H9 (cell line): ENCODE data around the gene CNGA2. TPM values are rescaled to one million over a fixed set of nuclear protein-coding genes. Genes with fewer than 3 reads are reported as not detected.

Experiments
- DNase-seq: peaks from one replicate; pipeline ENCODE4 v3.0.0-alpha.2; 2017
- H2AFZ ChIP-seq: one replicate; pipeline ENCODE4 v1.6.1; 2013; ENCODE audit warnings: mild to moderate bottlenecking, low read length, control low read depth, moderate library complexity
- H2AK5ac ChIP-seq: 2 replicates; pipeline ENCODE4 v1.6.1; 2013; ENCODE audit warnings: low read length, control low read depth, mixed read lengths; ENCODE audit not compliant: insufficient read length
- H2BK120ac ChIP-seq: one replicate; pipeline ENCODE4 v1.6.1; 2013; ENCODE audit warnings: low read depth, mild to moderate bottlenecking, low read length, control low read depth, inconsistent platforms; ENCODE audit not compliant: poor library complexity, severe bottlenecking
- H2BK12ac ChIP-seq: 2 replicates; pipeline ENCODE4 v1.6.1; 2013; ENCODE audit warnings: low read length, control low read depth, mixed read lengths, low read depth; ENCODE audit not compliant: insufficient read length
- H2BK15ac ChIP-seq: 2 replicates; pipeline ENCODE4 v1.6.1; 2013; ENCODE audit warnings: low read depth, low read length, control low read depth
- H2BK20ac ChIP-seq: one replicate; pipeline ENCODE4 v1.6.1; 2013; ENCODE audit warnings: low read depth, mild to moderate bottlenecking, low read length, control low read depth, inconsistent platforms; ENCODE audit not compliant: poor library complexity, severe bottlenecking
- H2BK5ac ChIP-seq: 2 replicates; pipeline ENCODE4 v1.6.1; 2013; ENCODE audit warnings: low read length, control low read depth, mixed read lengths; ENCODE audit not compliant: insufficient read length
- H3K14ac ChIP-seq: 2 replicates; pipeline ENCODE4 v1.6.1; 2013; ENCODE audit warnings: low read length, control low read depth; ENCODE audit not compliant: insufficient read depth
- H3K18ac ChIP-seq: 2 replicates; pipeline ENCODE4 v1.6.1; 2013; ENCODE audit warnings: low read depth, mild to moderate bottlenecking, mixed read lengths, low read length, control low read depth; ENCODE audit not compliant: insufficient read length
- H3K23ac ChIP-seq: 2 replicates; pipeline ENCODE4 v1.6.1; 2013; ENCODE audit warnings: low read length, control low read depth, mixed read lengths, low read depth; ENCODE audit not compliant: insufficient read length
- H3K23me2 ChIP-seq: 2 replicates; pipeline ENCODE4 v1.6.1; 2013; ENCODE audit warnings: low read depth, mild to moderate bottlenecking, mixed read lengths, low read length, control low read depth; ENCODE audit not compliant: insufficient read length, poor library complexity, severe bottlenecking
- H3K27ac ChIP-seq: 2 replicates; pipeline ENCODE4 v1.5.1; 2013; ENCODE audit warnings: low read length, control low read depth, mixed read lengths, low read depth; ENCODE audit not compliant: insufficient read length
- H3K27me3 ChIP-seq: 2 replicates; pipeline ENCODE4 v1.6.1; 2013; ENCODE audit warnings: low read length, control low read depth, inconsistent platforms; ENCODE audit not compliant: insufficient read depth
- H3K4ac ChIP-seq: 2 replicates; pipeline ENCODE4 v1.6.1; 2013; ENCODE audit warnings: low read depth, mild to moderate bottlenecking, control low read depth, inconsistent platforms, low read length, moderate library complexity
- H3K4me1 ChIP-seq: 2 replicates; pipeline ENCODE4 v1.6.1; 2013; ENCODE audit warnings: low read length, control low read depth, inconsistent platforms; ENCODE audit not compliant: insufficient read depth
- H3K4me2 ChIP-seq: 2 replicates; pipeline ENCODE4 v1.6.1; 2013; ENCODE audit warnings: low read length, control low read depth, mixed read lengths; ENCODE audit not compliant: insufficient read length, insufficient read depth
- H3K56ac ChIP-seq: 2 replicates; pipeline ENCODE4 v1.6.1; 2013; ENCODE audit warnings: low read depth, mild to moderate bottlenecking, mixed read lengths, low read length, control low read depth; ENCODE audit not compliant: insufficient read length
- H3K79me1 ChIP-seq: 2 replicates; pipeline ENCODE4 v1.6.1; 2013; ENCODE audit warnings: low read depth, mild to moderate bottlenecking, moderate library complexity, low read length, control low read depth, inconsistent platforms; ENCODE audit not compliant: insufficient read depth, poor library complexity, severe bottlenecking
- H3K79me2 ChIP-seq: 2 replicates; pipeline ENCODE4 v1.6.1; 2013; ENCODE audit warnings: low read length, control low read depth, inconsistent platforms; ENCODE audit not compliant: insufficient read depth
- H3K9ac ChIP-seq: 2 replicates; pipeline ENCODE4 v1.6.1; 2013; ENCODE audit warnings: low read length, control low read depth, mixed read lengths; ENCODE audit not compliant: insufficient read length; ENCODE audit errors: extremely low read depth
- H3K9me3 ChIP-seq: one replicate; pipeline ENCODE4 v1.6.1; 2013; ENCODE audit warnings: low read depth, low read length, inconsistent platforms; ENCODE audit not compliant: control insufficient read depth
- H3T11ph ChIP-seq: one replicate; pipeline ENCODE4 v1.6.1; 2013; ENCODE audit warnings: mild to moderate bottlenecking, low read length, control low read depth, inconsistent platforms
- H4K20me1 ChIP-seq: one replicate; pipeline ENCODE4 v1.6.1; 2013; ENCODE audit not compliant: control insufficient read depth, insufficient read length, insufficient read depth
- H4K5ac ChIP-seq: 2 replicates; pipeline ENCODE4 v1.6.1; 2013; ENCODE audit warnings: low read depth, mild to moderate bottlenecking, mixed read lengths, low read length, control low read depth; ENCODE audit not compliant: insufficient read length
- H4K8ac ChIP-seq: replicated peaks from 2 replicates; pipeline ENCODE4 v1.6.1; 2013; ENCODE audit warnings: low read length, control low read depth, mixed read lengths, low read depth; ENCODE audit not compliant: insufficient read length
- H4K91ac ChIP-seq: 2 replicates; pipeline ENCODE4 v1.6.1; 2013; ENCODE audit warnings: low read depth, mild to moderate bottlenecking, moderate library complexity, mixed read lengths, low read length, control low read depth; ENCODE audit not compliant: insufficient read length
- H3K27ac Mint-ChIP-seq, 3 experiments: 2 replicates in 2 of 3; 3 replicates in 1 of 3; pipeline ENCODE4 v1.8.0; 2020 to 2021; ENCODE audit warnings: mixed read lengths in 3 of 3, mild to moderate bottlenecking in 1 of 3, moderate library complexity in 1 of 3
- H3K27me3 Mint-ChIP-seq: 2 replicates; pipeline ENCODE4 v1.8.0; 2021; ENCODE audit warnings: low read depth, mild to moderate bottlenecking, moderate library complexity, mixed read lengths
- H3K36me3 Mint-ChIP-seq, 3 experiments: 2 replicates in 2 of 3; 3 replicates in 1 of 3; pipeline ENCODE4 v1.8.0; 2020 to 2021; ENCODE audit warnings: low read depth in 3 of 3, mixed read lengths in 3 of 3; ENCODE audit not compliant: insufficient read depth in 1 of 3
- H3K4me1 Mint-ChIP-seq, 2 experiments: 2 replicates each; pipeline ENCODE4 v1.8.0; 2020; ENCODE audit warnings: mixed read lengths in 2 of 2
- H3K4me3 Mint-ChIP-seq, 2 experiments: 2 replicates in 1 of 2; 3 replicates in 1 of 2; pipeline ENCODE4 v1.8.0; 2020 to 2021; ENCODE audit warnings: mild to moderate bottlenecking in 2 of 2, mixed read lengths in 2 of 2, moderate library complexity in 1 of 2
- H3K9me3 Mint-ChIP-seq, 2 experiments: 2 replicates in 1 of 2; 3 replicates in 1 of 2; pipeline ENCODE4 v1.8.0; 2020; ENCODE audit warnings: mild to moderate bottlenecking in 2 of 2, mixed read lengths in 2 of 2, moderate library complexity in 1 of 2
- WGBS: extraction: QIAGEN DNeasy Blood & Tissue Kit; methylation state at CpG from one replicate; pipeline ENCODE4 v1.1.7; 2013; ENCODE audit warnings: missing lambda C conversion rate, low lambda C conversion rate, mixed read lengths; ENCODE audit not compliant: insufficient read length; ENCODE audit errors: extremely low coverage; 5-methylcytosine and 5-hydroxymethylcytosine counted together
- total RNA-seq: library from RNA; stranded (reverse); gene quantifications from 2 replicates; pipeline ENCODE4 v1.2.1, GENCODE V29; 2021
- TF ChIP-seq, protein P1 (sequence below): fragments of 200-600 bp; sonication (generic); conservative IDR thresholded peaks from 3 replicates; pipeline ENCODE4 v1.8.0; 2021; ENCODE audit warnings: antibody characterized with exemption, mild to moderate bottlenecking

CNGA2 gene
- total RNA-seq, 1 experiment from 2014 or later, result not detected

- no peak within 1 kb of the TSS for H4K91ac ChIP-seq
- DNase-seq, result no peak
- H3K4me1 ChIP-seq, result no peaks in the 10 kb centered on the region; the same call in 1 of the 2 replicates
- Mint-ChIP-seq H3K9me3 (peaks cover 64 to 65% of the 10 kb centered on the region in 2 experiments), H3K27me3 (peaks cover 8% of the 10 kb centered on the region), H3K4me1 (peaks cover 13 to 17% of the 10 kb centered on the region in 2 experiments), H3K4me3 (no peak within 1 kb of the TSS), H3K36me3 (peaks cover 0 to 2% (median 0%) of the 10 kb centered on the region in 3 experiments; a peak in 2 of 7 replicates), H3K27ac (no peak within 1 kb of the TSS)
- no peak within 1 kb of the TSS for H4K8ac ChIP-seq
- H4K20me1 ChIP-seq, result no peaks in the 10 kb centered on the region
- no CpG with 5 or more reads among the region's 3 CpGs for WGBS
- no peaks in the 10 kb centered on the region for H3K79me1 ChIP-seq
- H2BK12ac ChIP-seq, result no peak within 1 kb of the TSS
- H3K18ac ChIP-seq, result no peak within 1 kb of the TSS
- H3K4ac ChIP-seq, result no peak within 1 kb of the TSS
- H3K27me3 ChIP-seq, result no peaks in the 10 kb centered on the region
- no peaks in the 10 kb centered on the region for H3K79me2 ChIP-seq
- no peak within 1 kb of the TSS for H3K9ac ChIP-seq
- TF ChIP-seq, protein P1, sequence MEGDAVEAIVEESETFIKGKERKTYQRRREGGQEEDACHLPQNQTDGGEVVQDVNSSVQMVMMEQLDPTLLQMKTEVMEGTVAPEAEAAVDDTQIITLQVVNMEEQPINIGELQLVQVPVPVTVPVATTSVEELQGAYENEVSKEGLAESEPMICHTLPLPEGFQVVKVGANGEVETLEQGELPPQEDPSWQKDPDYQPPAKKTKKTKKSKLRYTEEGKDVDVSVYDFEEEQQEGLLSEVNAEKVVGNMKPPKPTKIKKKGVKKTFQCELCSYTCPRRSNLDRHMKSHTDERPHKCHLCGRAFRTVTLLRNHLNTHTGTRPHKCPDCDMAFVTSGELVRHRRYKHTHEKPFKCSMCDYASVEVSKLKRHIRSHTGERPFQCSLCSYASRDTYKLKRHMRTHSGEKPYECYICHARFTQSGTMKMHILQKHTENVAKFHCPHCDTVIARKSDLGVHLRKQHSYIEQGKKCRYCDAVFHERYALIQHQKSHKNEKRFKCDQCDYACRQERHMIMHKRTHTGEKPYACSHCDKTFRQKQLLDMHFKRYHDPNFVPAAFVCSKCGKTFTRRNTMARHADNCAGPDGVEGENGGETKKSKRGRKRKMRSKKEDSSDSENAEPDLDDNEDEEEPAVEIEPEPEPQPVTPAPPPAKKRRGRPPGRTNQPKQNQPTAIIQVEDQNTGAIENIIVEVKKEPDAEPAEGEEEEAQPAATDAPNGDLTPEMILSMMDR, result no peak
- no peak within 1 kb of the TSS for H2BK15ac ChIP-seq
- no peak within 1 kb of the TSS for H2AFZ ChIP-seq
- H2BK120ac ChIP-seq, result no peak within 1 kb of the TSS
- no peak within 1 kb of the TSS for H2BK20ac ChIP-seq
- H3K4me2 ChIP-seq, result no peak within 1 kb of the TSS
- no peak within 1 kb of the TSS for H4K5ac ChIP-seq
- no peak within 1 kb of the TSS for H3K56ac ChIP-seq
- no peak within 1 kb of the TSS for H2AK5ac ChIP-seq
- peaks cover 31% of the 10 kb centered on the region for H3K9me3 ChIP-seq
- H2BK5ac ChIP-seq, result no peak within 1 kb of the TSS
- no peak within 1 kb of the TSS for H3T11ph ChIP-seq
- no peaks in the 10 kb centered on the region for H3K23me2 ChIP-seq
- H3K14ac ChIP-seq, result no peak within 1 kb of the TSS
- H3K23ac ChIP-seq, result no peak within 1 kb of the TSS
- no peak within 1 kb of the TSS for H3K27ac ChIP-seq
Measured at GRCh38 chrX:151715752-151716151, 18.8 kb upstream of the CNGA2 start, which contains the start of gene FATE1. Gene FATE1 (plus strand): TSS chrX:151716035. CDS start chrX:151716120, 85 bp downstream.
